Gastrocnemius medialis (tissue), 4 donors: ENCODE data around the gene OLFML2A.

ENCODE experiments used
- CTCF ChIP-seq, 5 experiments: fragments of 450-650 bp in 3 of 5; fragments of 200-600 bp in 2 of 5; sonication (generic) in 2 of 5; IDR thresholded peaks in 4 of 5; conservative IDR thresholded peaks in 1 of 5; 1 replicate in 4 of 5; 2 replicates in 1 of 5; pipeline ENCODE4 v1.5.1; 2016 to 2019; ENCODE audit warnings: antibody characterized with exemption in 5 of 5, mild to moderate bottlenecking in 3 of 5, moderate library complexity in 3 of 5
- POLR2A ChIP-seq, 2 donors: fragments of 450-650 bp; IDR thresholded peaks; one replicate each; pipeline ENCODE4 v1.6.1; 2017; ENCODE audit warnings: antibody characterized with exemption in 2 of 2, mild to moderate bottlenecking in 2 of 2, moderate library complexity in 2 of 2

- no peak for TF ChIP-seq CTCF (IDR thresholded peaks at IDR 0.05 in 4 of 5, conservative IDR thresholded peaks at IDR 0.05 in 1 of 5)
- TF ChIP-seq POLR2A (IDR thresholded peaks at IDR 0.05): no peak
These were observed 15.7 kb upstream of the OLFML2A start for GRCh38 chr9:124761196-124761595.
